K562 (cell line): Measurements from ENCODE around the gene ZNF556. TPM values are rescaled to one million over a fixed set of nuclear protein-coding genes. Genes with fewer than 3 reads are reported as not detected.

Experiments
- ELF1 ChIP-seq: fragments of 200-800 bp; sonication (Bioruptor generic); IDR thresholded peaks from 2 replicates; pipeline ENCODE4 v1.6.1; 2016; ENCODE audit warnings: missing genetic modification characterization, missing compliant biosample characterization
- EZH2 ChIP-seq: IDR thresholded peaks from 2 replicates; pipeline ENCODE4 v1.6.1; 2012; ENCODE audit warnings: low read depth, mild to moderate bottlenecking, inconsistent platforms, low read length, borderline replicate concordance
- IFI16 ChIP-seq: fragments of 250-450 bp; sonication (Bioruptor Pico); IDR thresholded peaks from 2 replicates; pipeline ENCODE4 v2.1.2; 2022; ENCODE audit warnings: mild to moderate bottlenecking, inconsistent platforms
- JUN ChIP-seq, 2 experiments: sonication (generic) in 1 of 2; formaldehyde crosslinking in 1 of 2; IDR thresholded peaks; 2 replicates each; pipeline versions ENCODE4 v1.6.1 to v1.8.0; 2012 to 2022; ENCODE audit warnings: borderline replicate concordance in 2 of 2, mild to moderate bottlenecking in 2 of 2, improper control_type of control experiment in 1 of 2, low read depth in 1 of 2, low read length in 1 of 2, missing genetic modification reagents in 1 of 2
- RB1 ChIP-seq: fragments of 450-650 bp; IDR thresholded peaks from 2 replicates; pipeline ENCODE4 v1.6.1; 2017; ENCODE audit warnings: low read depth, mild to moderate bottlenecking
- SP1 ChIP-seq: sonication (generic); formaldehyde crosslinking; IDR thresholded peaks from 2 replicates; pipeline ENCODE4 v1.8.1; 2022; ENCODE audit warnings: mild to moderate bottlenecking, missing genetic modification reagents
- TAL1 ChIP-seq: fragments of 450-650 bp; IDR thresholded peaks from 2 replicates; pipeline ENCODE4 v1.6.1; 2016; ENCODE audit warnings: mild to moderate bottlenecking
- TGIF2 ChIP-seq: sonication (generic); formaldehyde crosslinking; IDR thresholded peaks from 2 replicates; pipeline ENCODE4 v1.8.1; 2022; ENCODE audit warnings: mild to moderate bottlenecking, missing genetic modification reagents, moderate library complexity
- ZNF143 ChIP-seq: sonication (generic); formaldehyde crosslinking; IDR thresholded peaks from 2 replicates; pipeline ENCODE4 v1.9.0; 2022; ENCODE audit warnings: mild to moderate bottlenecking, missing genetic modification reagents
- polyA plus RNA-seq, 8 experiments: library from polyadenylated mRNA; depleted of rRNA in 4 of 8; stranded (reverse) in 5 of 8; unstranded in 3 of 8; fragments of >200 nt; fragmentation: Nextera tagmentation in 2 of 8; fragmentation: Illumina TruSeq in 1 of 8; extraction: Ambion mirVana in 2 of 8; extraction: Trizol in 1 of 8; gene quantifications; 2 replicates each; pipeline versions ENCODE4 v1.2.1 to v1.2.3, GENCODE V29; 2011 to 2014; ENCODE audit warnings: inconsistent platforms in 1 of 8, missing spikeins in 1 of 8
- total RNA-seq, 7 experiments: library from RNA; depleted of rRNA in 6 of 7; stranded (reverse); fragments of >200 nt in 6 of 7; fragmentation: Illumina TruSeq in 2 of 7; extraction: Trizol in 2 of 7; gene quantifications; 2 replicates each; pipeline versions ENCODE4 v1.2.1 to v1.2.3, GENCODE V29; 2011 to 2021; ENCODE audit warnings: low replicate concordance in 1 of 7
- TF ChIP-seq, protein P1 (sequence below), 2 experiments: fragments of 450-650 bp; conservative IDR thresholded peaks; 2 replicates each; pipeline ENCODE4 v1.6.1; 2017; ENCODE audit warnings: mild to moderate bottlenecking in 2 of 2, moderate library complexity in 2 of 2
- TF ChIP-seq, protein P2 (sequence below), 2 experiments: fragments of 450-650 bp in 1 of 2; sonication (generic) in 1 of 2; formaldehyde crosslinking; conservative IDR thresholded peaks; 2 replicates each; pipeline versions ENCODE4 v1.4.0 to v1.8.1; 2020 to 2022; ENCODE audit warnings: mild to moderate bottlenecking in 1 of 2, missing genetic modification reagents in 1 of 2
- TF ChIP-seq, protein P3 (sequence below): fragments of 450-650 bp; IDR thresholded peaks from 2 replicates; pipeline ENCODE4 v1.6.1; 2016; ENCODE audit warnings: mild to moderate bottlenecking, moderate library complexity

Gene ZNF556
- total and polyA plus RNA-seq, 9 of the 15 experiments (the other 6 are each of a cell fraction or from before 2014, with no cell fraction given) = 0.01 to 0.36 (median 0.10) TPM; not detected in 1

DNA sequence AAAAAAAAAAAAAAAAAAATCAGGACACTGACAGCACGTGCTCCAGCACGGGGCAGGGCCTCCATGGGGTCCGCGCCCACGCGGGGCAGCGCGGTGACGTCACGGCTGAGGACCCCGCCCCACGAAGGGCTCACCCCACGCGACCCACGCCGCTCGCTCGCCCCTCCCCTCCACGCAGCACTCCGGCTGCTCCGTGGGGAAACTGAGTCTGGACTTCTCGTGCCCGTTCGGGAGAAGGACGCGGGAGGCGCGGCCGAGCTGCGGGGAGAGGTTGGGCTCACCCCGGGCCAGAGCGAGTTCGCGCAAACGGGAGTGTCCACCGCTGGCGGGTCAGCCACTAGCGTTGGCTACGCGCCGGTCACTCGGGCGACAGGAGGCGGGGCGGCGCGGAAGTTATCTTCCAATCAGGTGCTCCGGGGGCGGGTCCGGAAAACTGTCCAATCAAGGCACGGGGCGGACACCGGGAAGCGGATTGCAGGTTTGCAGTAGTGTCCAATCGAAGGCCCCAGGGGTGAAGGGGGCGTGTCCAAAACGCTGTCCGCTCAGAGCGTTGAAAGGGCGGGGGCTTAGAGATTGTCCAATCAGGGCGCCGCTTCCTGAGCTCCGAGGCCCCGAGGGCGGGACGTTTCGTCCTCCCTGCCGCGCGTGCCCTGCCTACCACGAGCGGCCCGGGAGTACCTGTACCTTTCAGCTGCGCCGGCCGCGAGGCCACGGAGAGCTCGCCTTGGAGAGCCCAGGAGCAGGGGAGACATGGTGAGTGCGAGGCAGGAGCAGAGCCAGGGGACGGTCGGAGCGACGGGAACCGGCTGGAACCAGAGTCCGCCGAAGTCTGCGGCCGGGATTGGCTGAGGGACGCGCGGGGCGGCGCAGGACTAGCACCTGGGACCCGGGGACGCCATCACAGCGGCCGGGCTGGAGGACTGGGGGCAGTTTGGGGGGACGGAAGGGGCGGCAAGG, 33.4 kb downstream of the ZNF556 start, which contains the start of gene ZNF57 (continued):
- TF ChIP-seq, protein P1, sequence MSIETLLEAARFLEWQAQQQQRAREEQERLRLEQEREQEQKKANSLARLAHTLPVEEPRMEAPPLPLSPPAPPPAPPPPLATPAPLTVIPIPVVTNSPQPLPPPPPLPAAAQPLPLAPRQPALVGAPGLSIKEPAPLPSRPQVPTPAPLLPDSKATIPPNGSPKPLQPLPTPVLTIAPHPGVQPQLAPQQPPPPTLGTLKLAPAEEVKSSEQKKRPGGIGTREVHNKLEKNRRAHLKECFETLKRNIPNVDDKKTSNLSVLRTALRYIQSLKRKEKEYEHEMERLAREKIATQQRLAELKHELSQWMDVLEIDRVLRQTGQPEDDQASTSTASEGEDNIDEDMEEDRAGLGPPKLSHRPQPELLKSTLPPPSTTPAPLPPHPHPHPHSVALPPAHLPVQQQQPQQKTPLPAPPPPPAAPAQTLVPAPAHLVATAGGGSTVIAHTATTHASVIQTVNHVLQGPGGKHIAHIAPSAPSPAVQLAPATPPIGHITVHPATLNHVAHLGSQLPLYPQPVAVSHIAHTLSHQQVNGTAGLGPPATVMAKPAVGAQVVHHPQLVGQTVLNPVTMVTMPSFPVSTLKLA (conservative IDR thresholded peaks at IDR 0.05) = peak; percentile 67 to 88
- TF ChIP-seq TAL1 (no peak), ELF1 (tag) (peak; percentile 43; the same call in 1 of the 2 replicates), SP1 (peak; percentile 95), IFI16 (CRISPR knock-in tag) (no peak), ZNF143 (CRISPR knock-in tag) (0 out of 2 replicates have a peak, but pooled peaks have one; percentile 27), EZH2 (no peak), RB1 (peak; percentile 79), TGIF2 (peak; percentile 68; the same call in 1 of the 2 replicates), JUN (IDR thresholded peaks at IDR 0.05; ENCODE audit: borderline replicate concordance, low read depth, low read length) (no peak), JUN (CRISPR knock-in tag; IDR thresholded peaks at IDR 0.05; ENCODE audit: borderline replicate concordance) (peak; percentile 89)
- TF ChIP-seq, protein P2, sequence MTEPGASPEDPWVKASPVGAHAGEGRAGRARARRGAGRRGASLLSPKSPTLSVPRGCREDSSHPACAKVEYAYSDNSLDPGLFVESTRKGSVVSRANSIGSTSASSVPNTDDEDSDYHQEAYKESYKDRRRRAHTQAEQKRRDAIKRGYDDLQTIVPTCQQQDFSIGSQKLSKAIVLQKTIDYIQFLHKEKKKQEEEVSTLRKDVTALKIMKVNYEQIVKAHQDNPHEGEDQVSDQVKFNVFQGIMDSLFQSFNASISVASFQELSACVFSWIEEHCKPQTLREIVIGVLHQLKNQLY (CRISPR knock-in tag; conservative IDR thresholded peaks at IDR 0.05) = no peak
- TF ChIP-seq, protein P3, sequence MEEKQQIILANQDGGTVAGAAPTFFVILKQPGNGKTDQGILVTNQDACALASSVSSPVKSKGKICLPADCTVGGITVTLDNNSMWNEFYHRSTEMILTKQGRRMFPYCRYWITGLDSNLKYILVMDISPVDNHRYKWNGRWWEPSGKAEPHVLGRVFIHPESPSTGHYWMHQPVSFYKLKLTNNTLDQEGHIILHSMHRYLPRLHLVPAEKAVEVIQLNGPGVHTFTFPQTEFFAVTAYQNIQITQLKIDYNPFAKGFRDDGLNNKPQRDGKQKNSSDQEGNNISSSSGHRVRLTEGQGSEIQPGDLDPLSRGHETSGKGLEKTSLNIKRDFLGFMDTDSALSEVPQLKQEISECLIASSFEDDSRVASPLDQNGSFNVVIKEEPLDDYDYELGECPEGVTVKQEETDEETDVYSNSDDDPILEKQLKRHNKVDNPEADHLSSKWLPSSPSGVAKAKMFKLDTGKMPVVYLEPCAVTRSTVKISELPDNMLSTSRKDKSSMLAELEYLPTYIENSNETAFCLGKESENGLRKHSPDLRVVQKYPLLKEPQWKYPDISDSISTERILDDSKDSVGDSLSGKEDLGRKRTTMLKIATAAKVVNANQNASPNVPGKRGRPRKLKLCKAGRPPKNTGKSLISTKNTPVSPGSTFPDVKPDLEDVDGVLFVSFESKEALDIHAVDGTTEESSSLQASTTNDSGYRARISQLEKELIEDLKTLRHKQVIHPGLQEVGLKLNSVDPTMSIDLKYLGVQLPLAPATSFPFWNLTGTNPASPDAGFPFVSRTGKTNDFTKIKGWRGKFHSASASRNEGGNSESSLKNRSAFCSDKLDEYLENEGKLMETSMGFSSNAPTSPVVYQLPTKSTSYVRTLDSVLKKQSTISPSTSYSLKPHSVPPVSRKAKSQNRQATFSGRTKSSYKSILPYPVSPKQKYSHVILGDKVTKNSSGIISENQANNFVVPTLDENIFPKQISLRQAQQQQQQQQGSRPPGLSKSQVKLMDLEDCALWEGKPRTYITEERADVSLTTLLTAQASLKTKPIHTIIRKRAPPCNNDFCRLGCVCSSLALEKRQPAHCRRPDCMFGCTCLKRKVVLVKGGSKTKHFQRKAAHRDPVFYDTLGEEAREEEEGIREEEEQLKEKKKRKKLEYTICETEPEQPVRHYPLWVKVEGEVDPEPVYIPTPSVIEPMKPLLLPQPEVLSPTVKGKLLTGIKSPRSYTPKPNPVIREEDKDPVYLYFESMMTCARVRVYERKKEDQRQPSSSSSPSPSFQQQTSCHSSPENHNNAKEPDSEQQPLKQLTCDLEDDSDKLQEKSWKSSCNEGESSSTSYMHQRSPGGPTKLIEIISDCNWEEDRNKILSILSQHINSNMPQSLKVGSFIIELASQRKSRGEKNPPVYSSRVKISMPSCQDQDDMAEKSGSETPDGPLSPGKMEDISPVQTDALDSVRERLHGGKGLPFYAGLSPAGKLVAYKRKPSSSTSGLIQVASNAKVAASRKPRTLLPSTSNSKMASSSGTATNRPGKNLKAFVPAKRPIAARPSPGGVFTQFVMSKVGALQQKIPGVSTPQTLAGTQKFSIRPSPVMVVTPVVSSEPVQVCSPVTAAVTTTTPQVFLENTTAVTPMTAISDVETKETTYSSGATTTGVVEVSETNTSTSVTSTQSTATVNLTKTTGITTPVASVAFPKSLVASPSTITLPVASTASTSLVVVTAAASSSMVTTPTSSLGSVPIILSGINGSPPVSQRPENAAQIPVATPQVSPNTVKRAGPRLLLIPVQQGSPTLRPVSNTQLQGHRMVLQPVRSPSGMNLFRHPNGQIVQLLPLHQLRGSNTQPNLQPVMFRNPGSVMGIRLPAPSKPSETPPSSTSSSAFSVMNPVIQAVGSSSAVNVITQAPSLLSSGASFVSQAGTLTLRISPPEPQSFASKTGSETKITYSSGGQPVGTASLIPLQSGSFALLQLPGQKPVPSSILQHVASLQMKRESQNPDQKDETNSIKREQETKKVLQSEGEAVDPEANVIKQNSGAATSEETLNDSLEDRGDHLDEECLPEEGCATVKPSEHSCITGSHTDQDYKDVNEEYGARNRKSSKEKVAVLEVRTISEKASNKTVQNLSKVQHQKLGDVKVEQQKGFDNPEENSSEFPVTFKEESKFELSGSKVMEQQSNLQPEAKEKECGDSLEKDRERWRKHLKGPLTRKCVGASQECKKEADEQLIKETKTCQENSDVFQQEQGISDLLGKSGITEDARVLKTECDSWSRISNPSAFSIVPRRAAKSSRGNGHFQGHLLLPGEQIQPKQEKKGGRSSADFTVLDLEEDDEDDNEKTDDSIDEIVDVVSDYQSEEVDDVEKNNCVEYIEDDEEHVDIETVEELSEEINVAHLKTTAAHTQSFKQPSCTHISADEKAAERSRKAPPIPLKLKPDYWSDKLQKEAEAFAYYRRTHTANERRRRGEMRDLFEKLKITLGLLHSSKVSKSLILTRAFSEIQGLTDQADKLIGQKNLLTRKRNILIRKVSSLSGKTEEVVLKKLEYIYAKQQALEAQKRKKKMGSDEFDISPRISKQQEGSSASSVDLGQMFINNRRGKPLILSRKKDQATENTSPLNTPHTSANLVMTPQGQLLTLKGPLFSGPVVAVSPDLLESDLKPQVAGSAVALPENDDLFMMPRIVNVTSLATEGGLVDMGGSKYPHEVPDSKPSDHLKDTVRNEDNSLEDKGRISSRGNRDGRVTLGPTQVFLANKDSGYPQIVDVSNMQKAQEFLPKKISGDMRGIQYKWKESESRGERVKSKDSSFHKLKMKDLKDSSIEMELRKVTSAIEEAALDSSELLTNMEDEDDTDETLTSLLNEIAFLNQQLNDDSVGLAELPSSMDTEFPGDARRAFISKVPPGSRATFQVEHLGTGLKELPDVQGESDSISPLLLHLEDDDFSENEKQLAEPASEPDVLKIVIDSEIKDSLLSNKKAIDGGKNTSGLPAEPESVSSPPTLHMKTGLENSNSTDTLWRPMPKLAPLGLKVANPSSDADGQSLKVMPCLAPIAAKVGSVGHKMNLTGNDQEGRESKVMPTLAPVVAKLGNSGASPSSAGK = peak; percentile 91
